Stomach (tissue), 9 donors: ENCODE results near the gene MYO1E. TPM values are rescaled to one million over a fixed set of nuclear protein-coding genes. Genes with fewer than 3 reads are reported as not detected.

Experiments used
- DNase-seq, 2 donors: peaks; one replicate each; pipeline versions ENCODE4 v3.0.0 to v3.0.0-alpha.2; 2013 to 2019
- H3K27ac ChIP-seq, 5 donors: fragments of 200-600 bp in 4 of 5; sonication (generic) in 4 of 5; one replicate each; pipeline ENCODE4 v1.5.1; 2013 to 2019; ENCODE audit warnings: mild to moderate bottlenecking in 1 of 5, moderate library complexity in 1 of 5
- H3K27me3 ChIP-seq, 3 donors: fragments of 200-600 bp; sonication (generic); one replicate each; pipeline ENCODE4 v1.5.1; 2017 to 2019; ENCODE audit warnings: mixed run types in 1 of 3
- H3K36me3 ChIP-seq, 4 donors: fragments of 200-600 bp; sonication (generic); 1 replicate in 3 of 4; 2 replicates in 1 of 4; pipeline ENCODE4 v1.5.1; 2016 to 2019
- H3K4me1 ChIP-seq, 4 donors: fragments of 200-600 bp; sonication (generic); one replicate each; pipeline ENCODE4 v1.5.1; 2016 to 2019
- H3K4me3 ChIP-seq, 4 donors: fragments of 200-600 bp; sonication (generic) in 3 of 4; one replicate each; pipeline ENCODE4 v1.5.1; 2016 to 2019; ENCODE audit warnings: mild to moderate bottlenecking in 1 of 4
- H3K9me3 ChIP-seq, 4 donors: fragments of 200-600 bp; sonication (generic); one replicate each; pipeline ENCODE4 v1.5.1; 2016 to 2019
- CTCF ChIP-seq, 7 experiments: fragments of 450-650 bp in 4 of 7; fragments of 200-600 bp in 3 of 7; sonication (generic) in 3 of 7; IDR thresholded peaks; one replicate each; pipeline ENCODE4 v1.5.1; 2016 to 2019; ENCODE audit warnings: antibody characterized with exemption in 7 of 7, control low read depth in 2 of 7, mild to moderate bottlenecking in 1 of 7
- EP300 ChIP-seq: sonication (generic); formaldehyde crosslinking; IDR thresholded peaks from one replicate; pipeline ENCODE4 v1.6.1; 2017; ENCODE audit warnings: antibody characterized with exemption
- POLR2A ChIP-seq, 4 donors: fragments of 450-650 bp; IDR thresholded peaks; one replicate each; pipeline ENCODE4 v1.6.1; 2016; ENCODE audit warnings: antibody characterized with exemption in 4 of 4, control low read depth in 2 of 4, mild to moderate bottlenecking in 1 of 4, moderate library complexity in 1 of 4
- POLR2AphosphoS5 ChIP-seq, 3 donors: sonication (generic); formaldehyde crosslinking; IDR thresholded peaks; one replicate each; pipeline ENCODE4 v1.6.1; 2016; ENCODE audit warnings: antibody characterized with exemption in 3 of 3
- WGBS, 5 donors: extraction: QIAGEN DNeasy Blood & Tissue Kit in 3 of 5; methylation state at CpG; one replicate each; pipeline versions ENCODE4 v1.1.5 to v1.1.7; 2013 to 2018; 5-methylcytosine and 5-hydroxymethylcytosine counted together
- intact Hi-C: fragments of 100-400 bp; cut with DNase I; formaldehyde crosslinking; loops from one replicate; pipeline ENCODE4 v1.15.1; 2023; ENCODE audit warnings: low total_unique reads
- polyA plus RNA-seq, 3 donors: library from polyadenylated mRNA; stranded (reverse); fragments of 200-250 nt; gene quantifications; one replicate each; pipeline ENCODE4 v1.2.3, GENCODE V29; 2013
- total RNA-seq, 5 donors: library from RNA; depleted of rRNA; stranded (reverse); fragments of >200 nt; gene quantifications; one replicate each; pipeline versions ENCODE4 v1.1.0 to v1.2.3, GENCODE V29; 2014 to 2016
- donor health status: healthy with polysubstance abuse.
- donor health status: Bipolar disorder and iron deficiency.
- donor health status: healthy.

Gene MYO1E
- total and polyA plus RNA-seq, 8 donors, result 15.1 to 380 (median 46.3) TPM

DNA sequence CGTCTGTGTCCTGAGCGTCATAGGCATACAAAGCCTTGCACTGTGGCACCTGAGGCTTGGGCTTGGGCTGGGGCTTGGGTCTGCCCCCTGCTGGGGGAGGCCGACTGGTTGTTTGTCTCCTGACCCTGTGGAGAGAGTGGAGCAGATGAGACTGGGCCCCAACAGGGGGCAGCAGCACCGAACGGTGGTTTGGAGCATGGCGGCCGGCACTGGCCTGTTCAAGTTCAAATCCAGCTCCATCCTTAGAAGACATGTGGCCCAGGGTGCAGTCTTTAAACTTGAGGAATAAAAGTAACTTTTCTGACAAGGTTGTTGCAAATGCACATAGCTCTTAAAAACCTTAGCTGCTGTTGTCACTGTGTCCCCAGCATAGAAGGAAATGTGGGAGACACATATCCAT, 234.4 kb downstream of the MYO1E start:
- Histone ChIP-seq H3K36me3 (peaks cover 15 to 76% (median 71%) of the 10 kb centered on the region in 4 donors), H3K27me3 (no peaks in the 10 kb centered on the region), H3K9me3 (no peaks in the 10 kb centered on the region), H3K4me3 (no peak overlapping the region), H3K4me1 (no peaks in the 10 kb centered on the region), H3K27ac (no peak overlapping the region)
- WGBS, 5 donors, result 60 to 73% (median 65%) methylated on average over 7 of the region's 7 CpGs
- intact Hi-C loops, result loop anchor here (10.0 kb wide), 1 partner anchor 633 kb away; no protein-coding TSS in a partner anchor
- DNase-seq, result peak; percentile 50 to 57
- TF ChIP-seq CTCF (IDR thresholded peaks at IDR 0.05) (peak in 5 of 7 experiments; percentile 18 to 52 (median 40)), POLR2A (IDR thresholded peaks at IDR 0.05) (no peak)

DNA sequence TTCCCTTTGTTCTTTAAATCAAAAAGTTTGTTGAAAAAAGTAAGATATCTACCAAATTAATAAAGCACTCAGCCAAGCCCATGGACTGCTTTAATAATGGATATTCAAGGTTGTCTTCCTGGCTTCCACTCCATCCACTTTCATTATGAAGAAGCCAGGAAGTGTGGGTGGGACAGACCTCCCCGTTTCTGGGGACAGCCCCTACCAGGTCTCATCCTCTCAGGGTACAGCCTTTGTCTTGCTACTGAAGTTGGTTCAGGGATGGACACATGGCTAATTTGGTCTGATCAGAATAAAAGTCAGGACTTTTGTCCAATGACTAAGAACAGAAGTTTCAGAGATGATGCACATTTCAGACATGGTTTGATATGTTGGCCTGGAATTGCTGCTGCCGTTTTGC, 235.1 kb downstream of the MYO1E start:
- no peak overlapping the region for H3K4me3 ChIP-seq
- TF ChIP-seq POLR2A (IDR thresholded peaks at IDR 0.05) (no peak), CTCF (IDR thresholded peaks at IDR 0.05) (no peak), POLR2AphosphoS5 (IDR thresholded peaks at IDR 0.05) (no peak), EP300 (no peak)
- H3K9me3 ChIP-seq, result no peaks in the 10 kb centered on the region
- DNase-seq, result no peak
- intact Hi-C loops, result loop anchor here (10.0 kb wide), 1 partner anchor 633 kb away; no protein-coding TSS in a partner anchor
- no peaks in the 10 kb centered on the region for H3K4me1 ChIP-seq
- no peak overlapping the region for H3K27ac ChIP-seq
- H3K36me3 ChIP-seq, result peaks cover 15 to 75% (median 67%) of the 10 kb centered on the region in 4 donors
- no peaks in the 10 kb centered on the region for H3K27me3 ChIP-seq
- 52 to 65% (median 59%) methylated on average over 2 of the region's 2 CpGs for WGBS, 5 donors

GRCh38 chr15:59133929-59134427, 238.7 kb downstream of the MYO1E start:
- Histone ChIP-seq H3K27me3 (no peaks in the 10 kb centered on the region), H3K9me3 (peaks cover 0 to 7% (median 0%) of the 10 kb centered on the region in 4 donors), H3K36me3 (peaks cover 15 to 69% (median 58%) of the 10 kb centered on the region in 4 donors), H3K27ac (no peak overlapping the region), H3K4me3 (no peak overlapping the region), H3K4me1 (no peaks in the 10 kb centered on the region)
- TF ChIP-seq POLR2AphosphoS5 (IDR thresholded peaks at IDR 0.05), result no peak
- no peak for TF ChIP-seq CTCF (IDR thresholded peaks at IDR 0.05)
- TF ChIP-seq EP300, result no peak
- no peak for TF ChIP-seq POLR2A (IDR thresholded peaks at IDR 0.05)
- intact Hi-C loops, result loop anchor here (10.0 kb wide), 1 partner anchor 629 kb away; no protein-coding TSS in a partner anchor
- 95 to 100% (median 98%) methylated on average over 5 to 6 of the region's 6 CpGs for WGBS, 5 donors
- no peak for DNase-seq

DNA sequence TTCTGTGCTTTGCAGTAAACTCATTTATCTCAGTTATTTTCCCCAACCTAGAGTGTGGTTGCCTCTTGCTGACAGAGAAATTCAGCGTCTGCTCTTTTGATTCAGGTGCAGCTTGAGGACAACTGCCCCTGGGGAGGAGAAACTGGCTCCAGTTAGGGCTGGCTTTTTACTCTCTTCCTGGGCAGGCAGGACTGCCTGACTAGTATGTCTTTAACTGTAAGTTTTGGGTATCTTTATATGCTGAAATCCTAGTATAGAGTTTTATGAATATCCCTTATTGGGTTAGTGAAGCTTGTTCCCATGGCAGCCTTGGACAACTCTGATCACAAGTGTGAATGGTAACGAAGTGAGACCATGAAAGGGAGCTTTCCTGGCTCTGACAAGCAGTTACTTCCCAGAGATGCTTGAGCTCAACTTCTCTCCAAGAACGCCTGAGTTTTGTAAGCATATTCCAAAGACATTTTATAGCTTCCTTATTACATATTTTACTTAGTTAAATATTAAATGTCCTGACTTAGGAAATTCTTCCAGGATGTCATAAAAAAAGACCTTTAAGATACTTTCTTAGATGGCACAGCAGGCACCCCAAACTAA, 240.6 kb downstream of the MYO1E start:
- H3K4me3 ChIP-seq, result no peak overlapping the region
- TF ChIP-seq EP300 (no peak), POLR2AphosphoS5 (IDR thresholded peaks at IDR 0.05) (no peak), CTCF (IDR thresholded peaks at IDR 0.05) (no peak), POLR2A (IDR thresholded peaks at IDR 0.05) (no peak)
- no peak for DNase-seq
- 85 to 96% (median 95%) methylated on average over 3 of the region's 3 CpGs for WGBS, 5 donors
- no peaks in the 10 kb centered on the region for H3K4me1 ChIP-seq
- peaks cover 0 to 7% (median 0%) of the 10 kb centered on the region in 4 donors for H3K9me3 ChIP-seq
- H3K27me3 ChIP-seq, result no peaks in the 10 kb centered on the region
- intact Hi-C loops, result loop anchor here (10.0 kb wide), 1 partner anchor 627 kb away; no protein-coding TSS in a partner anchor
- H3K36me3 ChIP-seq, result peaks cover 6 to 50% (median 40%) of the 10 kb centered on the region in 4 donors
- H3K27ac ChIP-seq, result no peak overlapping the region
